GM12878 (cell line): Measurements from ENCODE around the gene MLLT3. TPM values are rescaled to one million over a fixed set of nuclear protein-coding genes. Genes with fewer than 3 reads are reported as not detected.
A peak's percentile ranks its signal among the peaks of the same experiment; 100 is the strongest.

Experiments
- ATAC-seq: fragments of 200-7000 bp; cut with Tn5 transposase; 3 replicates; pipeline ENCODE4 v1.9.1; 2020; ENCODE audit warnings: mild to moderate bottlenecking, moderate library complexity
- BruUV-seq: library from RNA; stranded (reverse); fragments of 400-500 nt; replicated peaks from 2 replicates; lab custom pipeline; 2021; lab: Mats Ljungman, UMichigan
- CTCF ChIA-PET: fragments of 300-600 bp; sonication (Branson Sonifier 250); formaldehyde crosslinking; extraction: SDS; loops from one replicate; lab custom pipeline; 2021; ENCODE audit warnings: inconsistent platforms; lab: Yijun Ruan, JAX
- POLR2A ChIA-PET: fragments of 350-600 bp; formaldehyde crosslinking; extraction: SDS; loops from one replicate; lab custom pipeline; 2021; ENCODE audit warnings: inconsistent platforms; lab: Charles Lee
- RAD21 ChIA-PET: fragments of 300-600 bp; sonication (Branson Sonifier 250); formaldehyde crosslinking; loops from one replicate; lab custom pipeline; 2023; ENCODE audit warnings: antibody characterized with exemption; ENCODE audit not compliant: unreplicated experiment; lab: Charles Lee
- SMC1A ChIA-PET: fragments of 300-600 bp; sonication (Branson Sonifier 250); formaldehyde crosslinking; loops from one replicate; lab custom pipeline; 2023; ENCODE audit not compliant: unreplicated experiment, uncharacterized antibody; lab: Charles Lee
- DNase-seq: peaks from one replicate; pipeline ENCODE4 v3.0.0-alpha.2; 2011; ENCODE audit warnings: low read depth, low spot score
- FAIRE-seq: peaks from 3 replicates; lab custom pipeline; 2011; peaks lifted over from hg19 to GRCh38; lab: Jason Lieb, UNC
- H2AFZ ChIP-seq: 2 replicates; pipeline ENCODE4 v1.6.0; 2011; ENCODE audit warnings: low read depth, low read length, control low read depth; ENCODE audit not compliant: control insufficient read depth
- H3K27ac ChIP-seq: 2 replicates; pipeline ENCODE4 v1.5.1; 2011; ENCODE audit warnings: control low read depth; ENCODE audit not compliant: control insufficient read depth, insufficient read depth
- H3K27me3 ChIP-seq, 2 experiments: replicated peaks in 1 of 2; 2 replicates each; pipeline versions ENCODE4 v1.6.0 to v1.6.1; 2011; ENCODE audit warnings: low read length in 1 of 2; ENCODE audit not compliant: control insufficient read depth in 2 of 2, insufficient read depth in 2 of 2
- H3K36me3 ChIP-seq, 2 experiments: 2 replicates each; pipeline ENCODE4 v1.5.1; 2011; ENCODE audit warnings: low read length in 1 of 2; ENCODE audit not compliant: control insufficient read depth in 2 of 2, insufficient read depth in 2 of 2
- H3K4me1 ChIP-seq: 2 replicates; pipeline ENCODE4 v1.6.1; 2011; ENCODE audit warnings: mild to moderate bottlenecking, low read length, moderate library complexity, mixed read lengths; ENCODE audit not compliant: control insufficient read depth, insufficient read depth
- H3K4me2 ChIP-seq: 2 replicates; pipeline ENCODE4 v1.6.0; 2011; ENCODE audit warnings: control low read depth; ENCODE audit not compliant: control insufficient read depth, insufficient read depth
- H3K4me3 ChIP-seq: fragments of 200-600 bp; sonication (generic); 2 replicates; pipeline ENCODE4 v1.5.1; 2016
- H3K79me2 ChIP-seq: 2 replicates; pipeline ENCODE4 v1.6.0; 2011; ENCODE audit warnings: low read length; ENCODE audit not compliant: control insufficient read depth, insufficient read depth
- H3K9ac ChIP-seq: 2 replicates; pipeline ENCODE4 v1.8.0; 2011; ENCODE audit warnings: low read length, control low read depth, mixed read lengths; ENCODE audit not compliant: control insufficient read depth, insufficient read depth
- H3K9me3 ChIP-seq: replicated peaks from 3 replicates; pipeline ENCODE4 v1.5.1; 2011; ENCODE audit warnings: mild to moderate bottlenecking, low read length; ENCODE audit not compliant: control insufficient read depth, insufficient read depth
- H4K20me1 ChIP-seq: 2 replicates; pipeline ENCODE4 v1.6.0; 2011; ENCODE audit not compliant: control insufficient read depth, insufficient read depth
- BMI1 ChIP-seq: fragments of 450-650 bp; IDR thresholded peaks from 2 replicates; pipeline ENCODE4 v1.6.1; 2016; ENCODE audit warnings: mild to moderate bottlenecking, moderate library complexity, borderline replicate concordance
- HDGF ChIP-seq: fragments of 450-650 bp; IDR thresholded peaks from 2 replicates; pipeline ENCODE4 v1.6.1; 2016; ENCODE audit warnings: antibody characterized with exemption
- MYB ChIP-seq: fragments of 150-350 bp; IDR thresholded peaks from 2 replicates; pipeline ENCODE4 v1.6.1; 2014; ENCODE audit warnings: mild to moderate bottlenecking, low read depth, low read length, borderline replicate concordance
- POLR2AphosphoS2 ChIP-seq: IDR thresholded peaks from 2 replicates; pipeline ENCODE4 v1.6.1; 2011; ENCODE audit warnings: low read depth, mild to moderate bottlenecking, low read length, improper control_type of control experiment, moderate library complexity
- YY1 ChIP-seq: IDR thresholded peaks from 2 replicates; pipeline ENCODE4 v1.6.1; 2011; ENCODE audit warnings: low read depth, mild to moderate bottlenecking, low read length
- ZNF24 ChIP-seq: fragments of 450-650 bp; IDR thresholded peaks from 2 replicates; pipeline ENCODE4 v1.6.1; 2017; ENCODE audit warnings: antibody characterized with exemption, mild to moderate bottlenecking
- ZNF384 ChIP-seq: IDR thresholded peaks from 2 replicates; pipeline ENCODE4 v1.6.1; 2012; ENCODE audit warnings: low read depth, mild to moderate bottlenecking, low read length, improper control_type of control experiment, borderline replicate concordance
- WGBS: methylation state at CpG from one replicate; pipeline ENCODE4 v1.1.6; 2016; ENCODE audit warnings: low lambda C conversion rate; ENCODE audit not compliant: insufficient replicate concordance, insufficient coverage; ENCODE audit errors: missing lambda C conversion rate; 5-methylcytosine and 5-hydroxymethylcytosine counted together
- in situ Hi-C: fragments of 300-500 bp; cut with MboI; formaldehyde crosslinking; loops from 9 replicates; pipeline ENCODE4 v1.14.3; 2018; ENCODE audit warnings: mixed read lengths
- intact Hi-C: fragments of 100-400 bp; cut with micrococcal nuclease; formaldehyde crosslinking; loops from one replicate; pipeline ENCODE4 v1.14.2; 2022; ENCODE audit not compliant: unreplicated experiment
- polyA plus RNA-seq, 11 experiments: library from polyadenylated mRNA; depleted of rRNA in 4 of 11; unstranded in 6 of 11; stranded (reverse) in 5 of 11; fragments of >200 nt; fragmentation: Nextera tagmentation in 4 of 11; fragmentation: Illumina TruSeq in 1 of 11; extraction: Ambion mirVana in 4 of 11; extraction: Trizol in 1 of 11; gene quantifications; 1 replicate in 1 of 11; 2 replicates in 10 of 11; pipeline versions ENCODE4 v1.2.1 to v1.2.3, GENCODE V29; 2011 to 2016; ENCODE audit warnings: inconsistent platforms in 2 of 11, missing spikeins in 2 of 11, low read depth in 1 of 11
- total RNA-seq, 4 experiments: library from RNA; depleted of rRNA in 3 of 4; stranded (reverse); fragments of >200 nt in 3 of 4; fragmentation: Illumina TruSeq in 1 of 4; extraction: Trizol in 1 of 4; gene quantifications; 2 replicates each; pipeline versions ENCODE4 v1.2.1 to v1.2.3, GENCODE V29; 2013 to 2021
- TF ChIP-seq, protein P1 (sequence below), 3 experiments: IDR thresholded peaks in 2 of 3; conservative IDR thresholded peaks in 1 of 3; 2 replicates each; pipeline ENCODE4 v1.5.1; 2011; ENCODE audit warnings: low read depth in 3 of 3, low read length in 3 of 3, mild to moderate bottlenecking in 3 of 3, control low read depth in 2 of 3, moderate library complexity in 2 of 3, inconsistent platforms in 1 of 3, mixed read lengths in 1 of 3; ENCODE audit not compliant: control insufficient read depth in 2 of 3, insufficient read depth in 1 of 3; ENCODE audit errors: extremely low read depth in 1 of 3
- TF ChIP-seq, protein P2 (sequence below): fragments of 450-650 bp; IDR thresholded peaks from 2 replicates; pipeline ENCODE4 v1.6.1; 2016; ENCODE audit warnings: mild to moderate bottlenecking
- TF ChIP-seq, protein P3 (sequence below): fragments of 450-650 bp; formaldehyde crosslinking; IDR thresholded peaks from 2 replicates; pipeline ENCODE4 v1.5.0; 2022; ENCODE audit warnings: mild to moderate bottlenecking, missing genetic modification characterization
- TF ChIP-seq, protein P4 (sequence below): IDR thresholded peaks from 2 replicates; pipeline ENCODE4 v1.6.1; 2012; ENCODE audit warnings: low read depth, low read length, improper control_type of control experiment

Gene MLLT3
- total and polyA plus RNA-seq, 10 of the 15 experiments (the other 5 are each of a cell fraction or from before 2014, with no cell fraction given), result 17.7 to 72.3 (median 35.6) TPM

DNA sequence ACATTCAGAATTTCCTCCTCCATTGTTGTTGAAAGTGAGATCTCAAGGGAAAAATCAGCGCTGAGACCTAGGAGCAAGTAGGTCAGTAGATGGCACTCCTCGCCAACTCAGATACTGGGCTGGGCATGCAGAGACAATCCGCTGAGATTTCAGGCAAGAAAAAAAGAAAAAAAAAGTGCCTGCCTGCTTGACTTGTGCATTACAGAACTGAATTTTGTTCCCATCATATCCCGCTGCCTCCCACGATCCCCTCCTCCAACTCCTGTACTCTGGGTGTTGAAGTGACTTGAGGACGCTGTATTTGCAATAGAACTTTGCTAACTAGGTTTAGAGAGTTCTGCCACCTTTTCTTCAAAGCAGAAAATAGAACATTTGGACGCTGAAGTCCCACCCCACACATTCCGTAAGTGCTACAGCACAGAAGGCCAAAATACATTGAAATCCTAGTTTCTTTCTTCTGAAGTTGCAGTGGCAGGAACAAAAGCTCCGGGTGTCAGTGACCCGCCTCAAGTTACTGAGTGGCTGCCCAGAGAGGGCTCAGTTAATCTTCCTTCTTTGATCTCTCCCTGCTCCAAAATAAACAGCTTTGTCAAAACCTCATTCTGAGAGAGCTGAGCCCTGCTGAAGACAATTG is 265.8 kb downstream of the MLLT3 start:
- ChIA-PET CTCF (interaction anchor here (0.7 to 2.2 kb wide), 13 partner anchors 8 to 639 kb away, joined by 3 to 14 read pairs (median 5); partner anchors contain the start of gene MLLT3), RAD21 (interaction anchor here (0.9 to 2.0 kb wide), 7 partner anchors 118 to 754 kb away, joined by 3 to 9 read pairs (median 5); no protein-coding TSS in a partner anchor), SMC1A (interaction anchor here (0.7 to 4.3 kb wide), 14 partner anchors 12 to 754 kb away, joined by 3 to 21 read pairs (median 4); partner anchors contain the start of gene MLLT3), POLR2A (interaction anchor here (0.9 to 1.7 kb wide), 2 partner anchors 13 to 268 kb away, joined by 3 to 5 read pairs; no protein-coding TSS in a partner anchor)
- no peak for FAIRE-seq
- Histone ChIP-seq H3K9ac (no peak overlapping the region), H3K27me3 (no peaks in the 10 kb centered on the region), H3K79me2 (no peaks in the 10 kb centered on the region; the same call in 1 of the 2 replicates), H3K27ac (no peak overlapping the region), H3K4me2 (no peak overlapping the region), H4K20me1 (no peaks in the 10 kb centered on the region), H3K36me3 (peaks cover 0 to 15% of the 10 kb centered on the region in 2 experiments; a peak in 3 of 4 replicates), H3K4me3 (no peak overlapping the region), H2AFZ (no peak overlapping the region), H3K4me1 (peaks cover 29% of the 10 kb centered on the region), H3K9me3 (no peaks in the 10 kb centered on the region)
- WGBS, result 47% methylated on average over 10 of the region's 10 CpGs
- in situ Hi-C loops (loop anchor here (5.0 to 25.0 kb wide), 4 partner anchors 271 to 756 kb away; no protein-coding TSS in a partner anchor), intact Hi-C loops (loop anchor here (1.0 to 5.0 kb wide), 4 partner anchors 266 to 755 kb away; partner anchors contain the start of gene MLLT3)
- DNase-seq, result peak; percentile 36
- peak; percentile 39 for ATAC-seq
- BruUV-seq, result no TSS peak
- TF ChIP-seq ZNF24 (no peak), POLR2AphosphoS2 (no peak), ZNF384 (peak; percentile 81), HDGF (no peak), BMI1 (no peak), YY1 (peak; percentile 64; the same call in 1 of the 2 replicates), MYB (no peak)
- TF ChIP-seq, protein P1, sequence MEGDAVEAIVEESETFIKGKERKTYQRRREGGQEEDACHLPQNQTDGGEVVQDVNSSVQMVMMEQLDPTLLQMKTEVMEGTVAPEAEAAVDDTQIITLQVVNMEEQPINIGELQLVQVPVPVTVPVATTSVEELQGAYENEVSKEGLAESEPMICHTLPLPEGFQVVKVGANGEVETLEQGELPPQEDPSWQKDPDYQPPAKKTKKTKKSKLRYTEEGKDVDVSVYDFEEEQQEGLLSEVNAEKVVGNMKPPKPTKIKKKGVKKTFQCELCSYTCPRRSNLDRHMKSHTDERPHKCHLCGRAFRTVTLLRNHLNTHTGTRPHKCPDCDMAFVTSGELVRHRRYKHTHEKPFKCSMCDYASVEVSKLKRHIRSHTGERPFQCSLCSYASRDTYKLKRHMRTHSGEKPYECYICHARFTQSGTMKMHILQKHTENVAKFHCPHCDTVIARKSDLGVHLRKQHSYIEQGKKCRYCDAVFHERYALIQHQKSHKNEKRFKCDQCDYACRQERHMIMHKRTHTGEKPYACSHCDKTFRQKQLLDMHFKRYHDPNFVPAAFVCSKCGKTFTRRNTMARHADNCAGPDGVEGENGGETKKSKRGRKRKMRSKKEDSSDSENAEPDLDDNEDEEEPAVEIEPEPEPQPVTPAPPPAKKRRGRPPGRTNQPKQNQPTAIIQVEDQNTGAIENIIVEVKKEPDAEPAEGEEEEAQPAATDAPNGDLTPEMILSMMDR (IDR thresholded peaks at IDR 0.05 in 2 of 3, conservative IDR thresholded peaks at IDR 0.05 in 1 of 3; ENCODE audit: control insufficient read depth in 2 of 3, extremely low read depth in 1 of 3, insufficient read depth in 1 of 3, low read depth in 3 of 3, low read length in 3 of 3), result peak; percentile 62 to 80 (median 68)
- TF ChIP-seq, protein P2, sequence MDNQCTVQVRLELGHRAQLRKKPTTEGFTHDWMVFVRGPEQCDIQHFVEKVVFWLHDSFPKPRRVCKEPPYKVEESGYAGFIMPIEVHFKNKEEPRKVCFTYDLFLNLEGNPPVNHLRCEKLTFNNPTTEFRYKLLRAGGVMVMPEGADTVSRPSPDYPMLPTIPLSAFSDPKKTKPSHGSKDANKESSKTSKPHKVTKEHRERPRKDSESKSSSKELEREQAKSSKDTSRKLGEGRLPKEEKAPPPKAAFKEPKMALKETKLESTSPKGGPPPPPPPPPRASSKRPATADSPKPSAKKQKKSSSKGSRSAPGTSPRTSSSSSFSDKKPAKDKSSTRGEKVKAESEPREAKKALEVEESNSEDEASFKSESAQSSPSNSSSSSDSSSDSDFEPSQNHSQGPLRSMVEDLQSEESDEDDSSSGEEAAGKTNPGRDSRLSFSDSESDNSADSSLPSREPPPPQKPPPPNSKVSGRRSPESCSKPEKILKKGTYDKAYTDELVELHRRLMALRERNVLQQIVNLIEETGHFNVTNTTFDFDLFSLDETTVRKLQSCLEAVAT, result peak; percentile 65; the same call in 1 of the 2 replicates
- TF ChIP-seq, protein P3, sequence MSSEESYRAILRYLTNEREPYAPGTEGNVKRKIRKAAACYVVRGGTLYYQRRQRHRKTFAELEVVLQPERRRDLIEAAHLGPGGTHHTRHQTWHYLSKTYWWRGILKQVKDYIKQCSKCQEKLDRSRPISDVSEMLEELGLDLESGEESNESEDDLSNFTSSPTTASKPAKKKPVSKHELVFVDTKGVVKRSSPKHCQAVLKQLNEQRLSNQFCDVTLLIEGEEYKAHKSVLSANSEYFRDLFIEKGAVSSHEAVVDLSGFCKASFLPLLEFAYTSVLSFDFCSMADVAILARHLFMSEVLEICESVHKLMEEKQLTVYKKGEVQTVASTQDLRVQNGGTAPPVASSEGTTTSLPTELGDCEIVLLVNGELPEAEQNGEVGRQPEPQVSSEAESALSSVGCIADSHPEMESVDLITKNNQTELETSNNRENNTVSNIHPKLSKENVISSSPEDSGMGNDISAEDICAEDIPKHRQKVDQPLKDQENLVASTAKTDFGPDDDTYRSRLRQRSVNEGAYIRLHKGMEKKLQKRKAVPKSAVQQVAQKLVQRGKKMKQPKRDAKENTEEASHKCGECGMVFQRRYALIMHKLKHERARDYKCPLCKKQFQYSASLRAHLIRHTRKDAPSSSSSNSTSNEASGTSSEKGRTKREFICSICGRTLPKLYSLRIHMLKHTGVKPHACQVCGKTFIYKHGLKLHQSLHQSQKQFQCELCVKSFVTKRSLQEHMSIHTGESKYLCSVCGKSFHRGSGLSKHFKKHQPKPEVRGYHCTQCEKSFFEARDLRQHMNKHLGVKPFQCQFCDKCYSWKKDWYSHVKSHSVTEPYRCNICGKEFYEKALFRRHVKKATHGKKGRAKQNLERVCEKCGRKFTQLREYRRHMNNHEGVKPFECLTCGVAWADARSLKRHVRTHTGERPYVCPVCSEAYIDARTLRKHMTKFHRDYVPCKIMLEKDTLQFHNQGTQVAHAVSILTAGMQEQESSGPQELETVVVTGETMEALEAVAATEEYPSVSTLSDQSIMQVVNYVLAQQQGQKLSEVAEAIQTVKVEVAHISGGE (CRISPR knock-in tag), result no peak
- TF ChIP-seq, protein P4, sequence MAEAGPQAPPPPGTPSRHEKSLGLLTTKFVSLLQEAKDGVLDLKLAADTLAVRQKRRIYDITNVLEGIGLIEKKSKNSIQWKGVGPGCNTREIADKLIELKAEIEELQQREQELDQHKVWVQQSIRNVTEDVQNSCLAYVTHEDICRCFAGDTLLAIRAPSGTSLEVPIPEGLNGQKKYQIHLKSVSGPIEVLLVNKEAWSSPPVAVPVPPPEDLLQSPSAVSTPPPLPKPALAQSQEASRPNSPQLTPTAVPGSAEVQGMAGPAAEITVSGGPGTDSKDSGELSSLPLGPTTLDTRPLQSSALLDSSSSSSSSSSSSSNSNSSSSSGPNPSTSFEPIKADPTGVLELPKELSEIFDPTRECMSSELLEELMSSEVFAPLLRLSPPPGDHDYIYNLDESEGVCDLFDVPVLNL, result no peak
